GM18502 (cell line): ENCODE data around the gene SELL.
"Not testable (repeated sequence)": the region's sequence is repeated elsewhere in the genome, so short reads cannot be mapped to it uniquely, and the experiment has no call there.

ENCODE experiments used
- ATAC-seq: cut with Tn5 transposase; IDR thresholded peaks from one replicate; pipeline ENCODE4 v1.9.1; 2021; ENCODE audit warnings: mild to moderate bottlenecking; ENCODE audit not compliant: unreplicated experiment, poor library complexity

The SELL gene

DNA sequence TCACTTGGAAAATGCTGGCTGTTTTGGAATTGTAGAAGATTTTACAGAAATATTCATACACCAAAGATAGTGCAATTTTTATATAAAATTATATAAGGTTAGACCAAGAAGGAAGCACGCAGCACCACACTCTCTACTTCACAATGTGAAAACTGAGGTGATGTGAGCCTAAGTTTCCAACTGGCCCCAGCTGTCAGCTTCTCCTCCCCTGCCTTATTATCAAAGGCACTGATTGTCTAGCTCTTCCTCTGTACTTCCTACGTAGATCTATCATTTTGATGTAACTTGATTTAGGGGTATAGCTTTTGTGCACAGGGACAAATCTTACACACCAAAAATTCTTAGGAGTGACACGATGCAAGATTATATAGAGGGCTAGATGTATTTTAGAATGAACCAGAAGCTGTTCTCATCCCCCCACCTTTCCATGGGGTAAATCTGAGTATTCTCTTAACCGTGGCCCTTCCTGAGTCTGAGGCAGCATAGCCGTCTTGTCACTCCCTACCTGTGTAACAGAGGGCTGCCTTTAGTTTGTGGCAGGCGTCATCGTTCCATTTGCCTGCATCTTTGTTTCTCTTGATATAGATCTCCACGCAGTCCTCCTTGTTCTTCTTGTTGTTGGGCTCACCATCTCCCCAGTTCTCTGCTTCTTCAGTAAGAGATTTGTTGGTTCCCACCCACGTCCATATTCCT, 3.4 kb downstream of the SELL start:
- ATAC-seq = peak; percentile 21

DNA sequence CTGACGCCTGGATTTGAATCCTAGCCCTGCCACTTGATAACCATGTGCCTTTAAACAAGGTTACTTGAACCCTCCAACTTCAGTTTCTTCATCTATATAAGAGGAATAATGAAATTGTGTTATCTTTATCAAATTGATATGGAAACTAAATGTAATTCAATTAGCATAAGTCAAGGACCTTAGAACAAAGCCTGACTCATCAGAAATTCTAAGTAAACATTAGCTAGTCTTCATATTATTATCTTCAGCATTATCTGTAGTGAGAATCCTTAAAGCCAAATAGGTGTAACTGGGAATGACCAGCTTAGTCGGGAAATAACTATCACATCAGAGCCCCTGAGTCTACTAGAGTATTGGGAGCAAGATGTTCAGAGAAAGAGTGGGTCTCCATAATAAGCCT, 6.6 kb downstream of the SELL start:
- ATAC-seq = no peak

DNA sequence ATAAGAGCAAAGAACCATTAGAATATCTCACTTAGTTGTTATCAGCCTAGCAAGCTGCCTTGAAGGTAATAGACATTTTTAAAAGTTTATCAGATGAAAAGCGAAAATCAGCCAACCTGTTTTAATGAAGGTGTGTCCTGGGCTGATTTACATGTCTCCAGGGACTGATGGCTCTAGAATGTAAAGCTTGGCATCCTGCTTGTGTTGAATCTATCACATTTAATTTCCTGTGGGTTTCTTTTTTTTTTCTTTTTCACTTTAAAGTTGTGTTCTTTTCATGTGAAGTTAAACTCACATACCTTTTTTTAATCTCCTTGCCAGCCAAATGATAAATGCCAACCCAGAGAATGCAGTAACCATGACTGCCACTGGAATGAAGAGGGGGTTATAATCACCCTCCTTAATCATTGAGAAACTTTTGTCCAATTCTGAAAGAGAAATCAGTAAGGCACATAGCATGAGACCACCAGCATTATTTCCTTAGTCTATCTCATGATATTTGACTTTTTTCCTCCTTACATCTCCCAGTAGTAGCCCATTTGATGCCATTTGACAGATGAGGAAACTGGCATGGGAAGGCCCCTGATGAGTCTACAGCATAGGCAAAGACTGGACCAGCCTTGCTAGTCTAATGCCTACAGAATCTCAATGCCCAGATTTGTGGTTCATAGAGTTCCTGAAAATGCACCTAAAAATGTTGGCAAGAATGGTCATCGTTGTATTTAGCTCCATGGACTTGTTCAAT, 10.0 kb downstream of the SELL start:
- no peak for ATAC-seq

DNA sequence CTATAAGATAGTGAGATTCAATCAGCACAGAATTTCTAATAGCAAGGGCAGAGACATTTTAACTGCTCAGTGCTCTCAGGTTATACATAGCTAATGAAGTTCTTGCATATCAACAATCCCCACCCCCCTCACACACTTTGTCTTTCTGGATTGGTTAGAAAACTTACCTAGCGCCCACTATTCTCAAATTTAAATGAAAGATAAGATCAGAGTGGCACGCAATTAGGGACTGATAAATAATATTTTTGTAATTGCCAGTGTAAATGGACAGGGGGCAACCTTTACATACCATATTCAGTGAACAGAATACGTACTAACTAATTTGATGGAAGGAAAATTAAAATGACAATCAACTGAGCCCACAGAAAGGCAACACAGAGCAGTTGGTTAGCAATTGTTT, 11.7 kb downstream of the SELL start:
- no peak for ATAC-seq

DNA sequence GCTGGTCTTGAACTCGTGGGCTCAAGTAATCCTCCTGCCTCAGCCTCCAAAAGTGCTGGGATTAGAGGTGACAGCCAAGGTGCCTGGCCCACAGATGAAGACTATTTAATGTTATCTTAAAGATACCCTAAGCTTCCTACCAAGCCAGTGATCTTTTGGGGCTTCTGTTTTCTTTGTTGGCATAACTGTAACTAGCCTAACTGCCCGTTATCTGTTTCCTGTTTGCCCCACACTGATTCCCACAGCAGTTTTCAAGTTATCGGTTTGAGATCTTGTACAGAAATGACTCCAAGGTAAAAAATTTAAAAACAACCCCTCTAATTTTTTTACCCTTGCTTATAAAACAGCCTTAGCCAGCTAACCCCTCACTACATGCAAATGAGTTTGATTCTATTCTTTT, 12.4 kb downstream of the SELL start:
- no peak for ATAC-seq

DNA sequence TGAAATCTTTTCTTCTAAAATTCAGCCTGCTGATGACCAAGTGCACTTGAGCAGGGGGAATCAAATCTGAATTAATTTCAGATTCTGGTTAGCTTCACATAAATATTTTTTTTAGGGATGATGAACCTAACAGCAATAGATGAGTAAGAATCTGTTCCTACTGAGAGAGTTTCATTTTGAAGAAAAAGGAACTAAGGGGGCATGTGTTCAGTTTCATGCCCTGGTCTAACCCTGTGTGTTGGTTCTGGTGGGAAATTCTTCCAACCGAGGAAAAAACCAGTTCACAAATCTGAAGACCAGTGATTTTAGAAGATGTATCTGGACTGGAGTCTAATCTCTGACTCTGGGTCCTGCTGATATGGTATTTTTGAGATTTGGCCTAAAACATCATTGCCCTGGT, 13.7 kb downstream of the SELL start:
- peak; percentile 43 for ATAC-seq

DNA sequence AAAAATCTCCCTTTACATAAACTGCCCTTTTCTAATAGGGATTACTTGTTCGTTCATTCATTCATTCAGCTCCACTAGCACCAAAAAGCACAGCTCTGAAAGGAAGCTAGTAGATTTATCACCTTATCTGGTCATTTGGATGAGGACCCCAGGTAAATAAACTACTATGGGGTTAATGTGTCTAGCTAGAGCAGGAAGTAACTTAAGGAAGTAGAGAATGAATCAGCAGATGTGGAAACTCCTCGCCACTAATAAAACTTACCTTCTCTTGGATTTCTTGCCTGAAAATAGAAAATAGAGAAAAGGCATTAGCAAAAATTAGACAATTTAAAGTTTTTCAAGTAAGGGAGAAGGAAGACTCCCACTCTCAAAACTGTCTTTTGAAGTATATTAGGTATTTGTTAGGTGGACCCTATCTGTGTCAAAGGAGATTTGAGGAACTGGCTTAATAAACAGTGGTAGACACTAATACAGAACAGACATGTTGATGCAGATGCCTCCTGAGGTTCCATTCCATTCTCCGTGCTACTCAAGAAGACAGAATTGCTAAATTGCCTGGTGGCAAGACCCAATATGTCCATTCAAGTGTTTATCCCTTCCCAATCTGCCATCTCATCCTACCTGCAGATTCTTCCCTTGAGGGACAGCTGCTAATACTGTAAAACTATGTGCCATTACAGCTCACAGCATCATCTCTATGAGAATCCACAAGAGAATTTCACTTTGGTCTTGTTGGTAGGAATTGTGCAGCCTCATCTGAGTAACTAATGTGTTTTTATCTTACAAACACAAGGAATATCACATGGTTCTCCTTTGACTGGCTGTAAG, 14.9 kb downstream of the SELL start:
- no peak for ATAC-seq

DNA sequence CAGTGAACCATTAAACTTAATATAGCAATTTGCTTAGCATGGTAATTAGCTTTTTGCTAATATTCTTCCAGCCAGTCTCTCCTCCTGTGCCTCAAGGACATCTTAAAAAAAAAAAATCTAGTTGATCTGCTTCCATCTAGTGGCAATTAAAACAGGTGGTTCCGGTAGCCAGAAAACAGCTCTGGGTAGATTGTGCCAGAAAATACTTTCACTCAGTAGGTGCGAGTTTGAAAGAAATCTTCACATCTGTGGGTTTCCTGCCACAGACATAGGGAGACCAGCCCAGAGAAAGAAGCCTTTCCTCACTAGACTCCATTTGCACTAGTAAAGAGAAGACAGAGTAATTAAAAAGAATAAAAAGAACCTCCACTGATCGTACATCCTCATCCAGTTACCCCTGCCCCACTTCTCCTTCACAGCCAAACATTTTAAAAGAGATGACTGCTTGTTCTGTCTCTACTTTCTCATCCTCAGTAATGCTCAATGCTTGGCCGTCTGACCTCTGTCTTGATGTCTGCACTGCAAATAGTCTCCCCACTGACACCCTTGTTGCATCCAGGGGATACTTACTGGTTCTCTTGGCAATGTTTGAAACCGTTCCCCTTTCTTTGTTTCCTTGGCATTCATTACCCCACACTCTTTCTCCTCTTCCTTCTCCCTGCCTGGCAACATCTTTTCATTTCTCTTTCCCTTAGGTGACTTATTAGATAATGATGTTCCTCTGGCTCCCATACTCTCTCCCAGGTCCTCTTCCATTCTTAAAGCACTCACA, 16.9 kb downstream of the SELL start:
- peak; percentile 38 for ATAC-seq

DNA sequence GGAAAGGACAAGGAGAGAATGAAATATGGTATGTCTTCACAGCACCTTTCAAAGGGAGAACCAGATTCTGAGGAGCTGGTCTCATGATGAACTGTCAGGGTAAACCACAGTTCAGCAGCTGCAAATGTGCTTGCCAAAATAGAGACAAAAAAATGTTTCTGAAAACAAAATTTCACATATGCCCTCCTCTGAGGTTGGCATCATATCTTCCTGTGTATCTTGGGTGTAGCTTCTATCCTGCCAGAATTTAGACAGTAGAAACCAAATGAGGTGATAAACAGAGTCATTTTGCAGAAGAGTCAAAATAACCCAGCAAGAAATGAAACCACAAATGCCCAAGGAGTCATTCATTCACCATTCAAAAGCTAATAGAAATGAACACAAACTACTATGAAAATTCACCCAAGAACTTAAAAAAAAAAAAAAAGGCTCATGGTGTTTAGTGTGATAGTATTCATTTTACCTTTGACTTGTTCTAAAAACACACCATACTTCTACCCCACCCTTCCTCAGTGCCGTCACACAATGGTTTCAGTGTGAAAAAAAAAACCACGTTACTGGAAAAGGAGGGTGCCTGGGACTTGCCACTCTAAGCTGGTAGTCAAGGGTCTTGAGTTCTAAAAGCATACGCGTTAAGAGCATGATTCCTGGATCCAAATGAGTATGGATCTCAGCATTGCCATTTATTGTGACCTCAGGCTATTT, 18.5 kb downstream of the SELL start:
- ATAC-seq = peak; percentile 40

DNA sequence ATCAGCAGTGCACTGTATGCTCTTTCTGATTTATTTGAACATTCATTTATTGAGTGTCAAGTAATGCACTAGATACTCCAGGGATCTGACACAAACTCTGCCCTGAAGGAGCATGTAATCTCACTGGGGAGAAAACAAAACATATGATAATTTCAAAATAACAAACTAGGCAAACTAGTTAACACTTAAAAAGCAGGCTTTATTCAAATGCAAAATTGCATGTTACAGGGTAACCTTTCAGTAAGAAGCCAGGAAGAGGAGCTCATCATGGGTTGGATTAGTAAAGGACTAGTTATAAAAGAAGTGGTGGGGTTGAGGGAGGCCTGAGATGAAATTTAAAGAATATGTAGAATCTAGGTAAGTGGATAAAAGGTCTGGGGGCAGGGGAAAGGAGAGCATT, 20.9 kb downstream of the SELL start:
- ATAC-seq = no peak

DNA sequence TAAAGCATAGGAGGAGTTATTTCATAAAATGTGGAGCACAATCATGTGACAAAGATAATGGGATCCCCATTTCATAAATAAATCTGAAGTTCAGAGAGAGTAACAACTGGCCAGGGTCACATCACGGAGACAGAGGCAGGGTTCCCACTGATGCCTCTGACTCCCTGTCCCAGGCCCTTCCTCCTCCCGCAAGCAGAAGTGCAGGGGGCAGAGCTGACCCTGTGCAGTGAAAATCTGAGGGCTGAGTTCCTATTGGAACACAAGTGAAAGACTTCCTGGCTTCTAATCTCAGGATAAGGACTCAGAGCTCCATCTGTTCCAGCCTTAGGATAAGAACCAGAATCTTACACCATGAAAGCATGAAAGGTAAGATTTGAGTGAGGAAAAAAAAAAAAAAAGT, 22.0 kb downstream of the SELL start:
- no peak for ATAC-seq

DNA sequence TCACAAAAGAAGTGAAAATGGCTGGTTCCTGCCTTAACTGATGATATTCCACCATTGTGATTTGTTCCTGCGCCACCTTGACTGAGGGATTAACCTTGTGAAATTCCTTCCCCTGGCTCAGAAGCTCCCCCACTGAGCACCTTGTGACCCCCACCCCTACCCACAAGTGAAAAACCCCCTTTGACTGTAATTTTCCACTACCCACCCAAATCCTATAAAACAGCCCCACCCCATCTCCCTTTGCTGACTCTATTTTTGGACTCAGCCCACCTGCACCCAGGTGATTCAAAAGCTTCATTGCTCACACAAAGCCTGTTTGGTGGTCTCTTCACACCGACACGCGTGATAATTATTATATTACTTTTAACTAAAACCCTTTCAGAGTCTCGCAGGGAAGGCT, 23.0 kb downstream of the SELL start:
- not testable (repeated sequence) for ATAC-seq

DNA sequence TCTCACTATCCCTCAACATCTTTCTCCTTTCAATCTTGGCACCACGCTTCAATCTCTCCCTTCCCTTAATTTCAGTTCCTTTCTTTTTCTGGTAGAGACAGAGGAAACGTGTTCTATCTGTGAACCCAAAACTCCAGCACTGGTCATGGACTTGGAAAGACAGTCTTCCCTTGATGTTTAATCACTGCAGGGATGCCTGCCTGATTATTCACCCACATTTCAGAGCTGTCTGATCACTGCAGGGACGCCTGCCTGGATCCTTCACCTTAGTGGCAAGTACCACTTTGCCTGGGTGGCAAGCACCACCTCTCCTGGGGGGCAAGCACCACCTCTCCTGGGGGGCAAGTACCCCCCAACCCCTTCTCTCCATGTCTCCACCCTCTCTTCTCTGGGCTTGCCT, 27.8 kb downstream of the SELL start:
- ATAC-seq = no peak

DNA sequence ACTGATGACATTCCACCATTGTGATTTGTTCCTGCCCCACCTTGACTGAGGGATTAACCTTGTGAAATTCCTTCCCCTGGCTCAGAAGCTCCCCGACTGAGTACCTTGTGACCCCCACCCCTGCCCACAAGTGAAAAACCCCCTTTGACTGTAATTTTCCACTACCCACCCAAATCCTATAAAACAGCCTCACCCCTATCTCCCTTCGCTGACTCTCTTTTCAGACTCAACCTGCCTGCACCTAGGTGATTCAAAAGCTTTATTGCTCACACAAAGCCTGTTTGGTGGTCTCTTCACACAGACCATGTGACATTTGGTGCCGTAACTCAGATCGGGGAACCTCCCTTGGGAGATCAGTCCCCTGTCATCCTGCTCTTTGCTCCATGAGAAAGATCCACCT, 28.3 kb downstream of the SELL start:
- not testable (repeated sequence) for ATAC-seq

DNA sequence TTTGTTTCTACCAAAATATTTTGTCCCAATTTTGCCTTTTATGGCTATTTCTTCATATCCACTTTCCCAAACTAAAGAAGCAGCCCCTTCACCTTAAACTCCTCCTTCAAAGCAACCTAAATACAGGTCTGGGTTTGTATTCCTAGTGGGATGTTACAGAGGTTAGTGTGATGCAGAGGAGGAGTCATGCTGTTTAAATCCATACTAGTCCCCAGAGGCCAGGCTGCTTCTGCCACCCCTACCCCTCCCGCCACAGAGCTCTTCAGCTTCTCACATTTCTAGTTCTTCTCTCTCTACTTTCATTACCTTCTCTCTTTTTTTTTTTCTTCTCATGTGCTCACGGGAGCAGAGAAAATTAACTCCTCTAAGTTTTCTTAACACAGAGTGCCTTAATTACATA, 29.3 kb downstream of the SELL start:
- ATAC-seq = no peak

DNA sequence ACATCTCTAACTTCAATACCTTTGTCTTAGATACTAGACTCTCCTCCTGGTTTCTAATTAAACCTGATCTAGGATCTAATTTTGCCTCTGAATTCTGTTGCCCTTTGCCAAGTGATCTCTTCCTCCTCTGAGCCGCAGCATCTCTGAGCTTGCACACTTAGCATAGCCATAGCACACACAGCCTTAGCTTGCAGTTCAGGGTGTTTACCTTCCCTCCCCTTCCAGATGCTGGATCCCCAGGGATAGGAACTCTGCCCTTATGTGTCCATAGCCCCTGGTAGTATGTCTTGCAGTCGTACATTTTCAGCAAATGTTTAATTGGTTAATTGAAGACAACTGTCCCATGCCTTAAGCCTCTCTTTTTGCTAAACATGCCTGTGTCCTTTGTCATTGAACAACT, 30.3 kb downstream of the SELL start:
- ATAC-seq = peak; percentile 41

DNA sequence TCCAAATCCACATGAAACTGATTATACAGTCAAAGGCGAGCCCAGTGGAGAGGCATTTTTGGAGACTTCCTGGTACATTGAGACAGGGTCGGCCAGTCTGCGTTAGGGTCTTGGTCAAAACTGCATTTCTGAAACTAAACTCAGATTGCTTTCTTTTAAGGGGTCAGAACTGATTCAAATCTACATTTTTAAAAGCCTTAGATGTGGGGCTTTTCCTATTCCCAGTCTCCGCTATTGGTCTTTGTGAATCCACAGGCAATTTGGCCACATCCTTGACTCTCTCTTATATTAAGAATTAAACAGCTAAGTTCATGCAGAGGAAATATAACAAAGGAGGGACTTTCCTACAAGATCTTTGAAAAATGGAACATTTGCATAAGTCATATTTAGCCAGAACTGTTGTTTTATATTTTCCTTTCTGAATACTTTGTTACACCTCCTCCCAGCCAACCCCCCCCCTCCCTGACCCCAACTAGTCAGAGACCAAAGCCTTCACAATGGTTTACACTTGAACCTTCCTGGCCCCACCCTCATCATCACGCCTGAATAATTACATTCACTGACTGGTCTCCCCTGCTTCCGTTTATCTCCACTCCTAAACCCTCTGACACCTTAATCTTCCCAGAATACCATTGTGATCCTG, 30.9 kb downstream of the SELL start:
- ATAC-seq = peak; percentile 63

DNA sequence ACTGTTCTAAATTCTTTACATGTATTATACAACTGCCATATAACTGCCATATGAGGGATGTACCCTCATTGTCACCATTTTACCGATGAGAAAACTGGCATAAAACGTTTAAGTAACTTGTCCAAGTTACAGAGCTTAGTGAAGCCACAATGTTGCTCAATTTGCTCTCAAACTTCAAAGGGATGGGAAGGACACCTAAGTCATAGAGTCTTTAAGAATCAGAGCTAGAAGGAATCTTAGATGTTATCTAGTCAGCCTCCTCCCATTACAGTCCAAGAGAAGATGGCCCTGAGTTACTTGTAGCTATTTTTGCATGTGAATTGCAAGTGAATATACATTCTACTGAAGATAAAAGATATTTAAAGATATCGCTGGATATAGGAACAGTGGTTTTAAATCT, 31.7 kb downstream of the SELL start:
- ATAC-seq = no peak

DNA sequence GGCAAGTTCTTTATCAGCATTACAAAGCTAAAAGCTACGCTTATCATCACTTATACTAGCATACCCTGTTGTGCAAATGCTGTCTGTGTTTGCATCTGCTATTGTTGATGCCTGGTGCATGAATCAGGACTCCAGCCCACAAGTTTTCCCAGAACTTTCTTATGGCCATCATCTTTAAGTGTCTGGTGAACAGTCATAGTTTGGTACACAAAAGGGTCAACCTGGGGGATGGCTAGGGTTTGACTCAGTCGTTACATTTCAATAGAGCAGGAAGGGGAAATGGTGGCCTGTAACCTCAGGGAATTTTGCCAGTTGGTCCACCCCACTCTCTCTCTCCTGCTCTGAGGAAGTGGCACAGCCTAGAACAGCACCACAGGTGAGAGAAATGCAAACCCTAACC, 35.4 kb downstream of the SELL start:
- no peak for ATAC-seq
